Measurements from ENCODE around the gene MAL. TPM values are rescaled to one million over a fixed set of nuclear protein-coding genes. Genes with fewer than 3 reads are reported as not detected.
A peak's percentile ranks its signal among the peaks of the same experiment; 100 is the strongest.

MAL gene
- total RNA-seq, 1 experiment from 2014 or later: not detected

DNA sequence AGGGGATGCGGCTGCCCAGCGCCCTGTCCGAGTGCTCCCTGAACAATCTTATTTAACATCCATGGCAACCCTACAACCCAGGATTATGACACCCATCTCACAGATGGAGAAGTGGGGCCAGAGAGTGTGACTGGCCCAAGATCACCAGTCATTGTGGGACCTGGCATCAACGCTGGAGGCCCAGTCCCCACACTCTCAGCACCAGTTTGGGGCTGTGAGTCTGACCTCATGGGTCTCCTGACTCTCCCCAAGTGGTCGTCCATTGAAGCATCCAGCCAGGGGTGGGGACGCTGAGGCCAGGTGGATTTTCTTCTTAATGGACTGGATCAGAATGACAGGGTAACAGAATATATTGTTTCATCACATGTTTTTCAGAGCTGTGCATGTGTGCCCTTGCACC lies 24.5 kb downstream of the MAL start:
- Histone ChIP-seq H3K4me2 (ENCODE audit: low read depth, low read length, poor library complexity, severe bottlenecking) (no peak overlapping the region), H2AFZ (ENCODE audit: low read length) (no peak overlapping the region), H3K4me3 (ENCODE audit: low read length) (no peak overlapping the region), H3K27me3 (ENCODE audit: low read length) (no peaks in the 10 kb centered on the region), H3K9me3 (ENCODE audit: low read length) (no peaks in the 10 kb centered on the region), H3K9ac (ENCODE audit: low read length) (no peak overlapping the region), H3K27ac (ENCODE audit: low read length) (no peak overlapping the region), H4K20me1 (ENCODE audit: insufficient read depth, low read depth, low read length) (0 out of 2 replicates have a peak, but pooled peaks cover 4% of the 10 kb centered on the region), H3K79me2 (ENCODE audit: low read length) (no peaks in the 10 kb centered on the region), H3K4me1 (ENCODE audit: low read length) (no peaks in the 10 kb centered on the region), H3K36me3 (ENCODE audit: insufficient read depth, low read length) (no peaks in the 10 kb centered on the region), H3K9me2 (replicated peaks; ENCODE audit: insufficient read depth, low read length) (no peaks in the 10 kb centered on the region)
- DNase-seq: no peak

DNA sequence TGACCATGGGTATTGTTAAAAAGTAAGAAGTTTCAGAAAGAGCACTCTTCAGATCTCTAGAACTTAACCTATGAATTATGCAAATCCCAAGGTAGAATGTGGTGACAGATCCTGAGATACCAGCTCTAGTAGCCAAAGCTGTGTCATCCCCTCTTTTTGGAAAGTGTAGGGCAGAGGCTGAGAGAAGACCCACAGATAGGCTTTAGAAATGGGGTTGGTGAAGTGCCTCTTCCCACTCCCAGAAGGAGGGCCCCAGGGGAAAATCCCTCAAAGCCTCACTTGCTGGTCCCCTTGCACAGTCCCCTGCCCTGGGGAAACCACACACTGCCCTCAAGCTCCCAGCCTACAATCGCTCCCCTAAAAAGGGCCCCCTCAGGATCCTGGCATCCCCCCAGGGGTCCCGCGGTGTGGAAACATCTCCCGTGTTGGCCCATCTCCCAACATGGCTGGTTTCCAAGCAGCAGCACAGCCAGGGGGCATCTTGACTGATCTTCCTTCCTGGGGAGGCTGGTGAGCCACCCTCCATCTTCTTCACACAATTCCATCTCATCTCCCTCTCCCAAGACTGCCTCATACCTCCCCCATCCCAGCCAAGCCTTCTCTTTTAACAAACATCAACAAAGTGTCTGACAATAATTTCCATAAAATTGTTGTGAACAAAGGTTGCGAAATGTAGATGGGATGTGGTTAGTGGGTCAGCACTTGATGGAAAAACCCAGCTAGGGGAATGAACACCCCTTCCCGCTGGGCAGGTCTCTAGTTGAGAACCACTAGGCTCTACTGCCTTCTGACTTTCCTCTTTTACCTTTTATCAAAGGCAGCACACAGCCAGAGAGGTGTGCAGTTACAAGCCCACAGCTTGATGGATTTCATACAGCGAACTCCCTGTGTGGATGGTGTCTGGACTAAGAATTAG lies 25.1 kb downstream of the MAL start:
- Histone ChIP-seq H3K79me2 (ENCODE audit: low read length) (no peaks in the 10 kb centered on the region), H3K9me2 (replicated peaks; ENCODE audit: insufficient read depth, low read length) (no peaks in the 10 kb centered on the region), H3K27ac (ENCODE audit: low read length) (no peak overlapping the region), H3K4me3 (ENCODE audit: low read length) (no peak overlapping the region), H4K20me1 (ENCODE audit: insufficient read depth, low read depth, low read length) (0 out of 2 replicates have a peak, but pooled peaks cover 4% of the 10 kb centered on the region), H3K9me3 (ENCODE audit: low read length) (no peaks in the 10 kb centered on the region), H3K27me3 (ENCODE audit: low read length) (no peaks in the 10 kb centered on the region), H2AFZ (ENCODE audit: low read length) (no peak overlapping the region), H3K4me1 (ENCODE audit: low read length) (no peaks in the 10 kb centered on the region), H3K36me3 (ENCODE audit: insufficient read depth, low read length) (no peaks in the 10 kb centered on the region), H3K4me2 (ENCODE audit: low read depth, low read length, poor library complexity, severe bottlenecking) (no peak overlapping the region), H3K9ac (ENCODE audit: low read length) (no peak overlapping the region)
- DNase-seq: no peak

DNA sequence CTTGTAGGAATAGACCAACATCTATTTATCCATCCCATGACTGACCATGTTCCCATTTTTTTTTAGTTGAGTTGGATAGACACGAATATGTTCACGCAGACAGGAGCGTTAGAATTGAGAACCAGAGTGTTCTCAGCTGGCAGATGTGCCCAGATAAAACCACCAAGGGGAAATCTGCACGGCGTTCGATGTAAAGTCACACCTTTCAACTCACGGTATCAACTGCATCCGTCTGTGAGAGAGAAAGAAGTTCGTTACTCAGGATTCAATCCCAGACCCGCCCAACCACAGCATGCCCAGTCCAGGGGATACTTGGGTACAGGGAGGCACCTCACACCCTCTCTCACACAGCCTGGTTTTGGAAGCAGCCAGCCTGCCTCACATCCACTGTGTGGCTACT lies 26.1 kb downstream of the MAL start:
- no peak for DNase-seq
- no peaks in the 10 kb centered on the region for H3K4me1 ChIP-seq (ENCODE audit: low read length)
- H3K27ac ChIP-seq (ENCODE audit: low read length): no peak overlapping the region

DNA sequence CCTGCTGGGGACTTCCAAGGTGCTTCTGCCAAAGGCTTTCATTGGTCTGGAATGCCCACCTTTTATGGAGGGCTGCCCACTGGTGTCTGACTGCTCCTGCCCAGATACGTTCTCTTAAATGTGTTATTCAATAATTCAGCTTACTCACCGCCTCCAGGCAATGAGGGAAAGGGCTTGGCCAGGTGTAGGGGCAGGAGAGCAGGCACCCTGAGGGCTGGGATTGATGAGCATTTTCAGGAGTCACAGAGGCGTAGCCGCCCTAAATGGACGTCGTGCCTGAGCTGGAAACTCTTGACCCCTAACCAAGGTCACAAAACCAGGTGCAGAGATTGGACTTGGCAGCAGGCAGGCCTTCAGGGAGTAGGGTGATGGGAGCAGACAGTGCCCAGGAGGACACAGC lies 26.8 kb downstream of the MAL start:
- no peak overlapping the region for H3K9ac ChIP-seq (ENCODE audit: low read length)
- 0 out of 2 replicates have a peak, but pooled peaks cover 4% of the 10 kb centered on the region for H4K20me1 ChIP-seq (ENCODE audit: insufficient read depth, low read depth, low read length)
- H3K9me3 ChIP-seq (ENCODE audit: low read length): no peaks in the 10 kb centered on the region
- no peak for DNase-seq
- H3K27ac ChIP-seq (ENCODE audit: low read length): no peak overlapping the region
- H3K4me1 ChIP-seq (ENCODE audit: low read length): no peaks in the 10 kb centered on the region
- H3K4me2 ChIP-seq (ENCODE audit: low read depth, low read length, poor library complexity, severe bottlenecking): no peak overlapping the region
- H3K79me2 ChIP-seq (ENCODE audit: low read length): no peaks in the 10 kb centered on the region
- no peak overlapping the region for H3K4me3 ChIP-seq (ENCODE audit: low read length)
- H3K36me3 ChIP-seq (ENCODE audit: insufficient read depth, low read length): no peaks in the 10 kb centered on the region
- H3K27me3 ChIP-seq (ENCODE audit: low read length): no peaks in the 10 kb centered on the region
- H2AFZ ChIP-seq (ENCODE audit: low read length): no peak overlapping the region
- H3K9me2 ChIP-seq (replicated peaks; ENCODE audit: insufficient read depth, low read length): no peaks in the 10 kb centered on the region

More for the DNA sequence above, 26.1 kb downstream of the MAL start:
- no peak overlapping the region for H3K4me2 ChIP-seq (ENCODE audit: low read depth, low read length, poor library complexity, severe bottlenecking)
- no peaks in the 10 kb centered on the region for H3K9me2 ChIP-seq (replicated peaks; ENCODE audit: insufficient read depth, low read length)
- no peak overlapping the region for H2AFZ ChIP-seq (ENCODE audit: low read length)
- no peaks in the 10 kb centered on the region for H3K36me3 ChIP-seq (ENCODE audit: insufficient read depth, low read length)
- no peaks in the 10 kb centered on the region for H3K9me3 ChIP-seq (ENCODE audit: low read length)
- H3K27me3 ChIP-seq (ENCODE audit: low read length): no peaks in the 10 kb centered on the region
- H3K9ac ChIP-seq (ENCODE audit: low read length): no peak overlapping the region
- no peak overlapping the region for H3K4me3 ChIP-seq (ENCODE audit: low read length)
- H3K79me2 ChIP-seq (ENCODE audit: low read length): no peaks in the 10 kb centered on the region
- H4K20me1 ChIP-seq (ENCODE audit: insufficient read depth, low read depth, low read length): 0 out of 2 replicates have a peak, but pooled peaks cover 4% of the 10 kb centered on the region

DNA sequence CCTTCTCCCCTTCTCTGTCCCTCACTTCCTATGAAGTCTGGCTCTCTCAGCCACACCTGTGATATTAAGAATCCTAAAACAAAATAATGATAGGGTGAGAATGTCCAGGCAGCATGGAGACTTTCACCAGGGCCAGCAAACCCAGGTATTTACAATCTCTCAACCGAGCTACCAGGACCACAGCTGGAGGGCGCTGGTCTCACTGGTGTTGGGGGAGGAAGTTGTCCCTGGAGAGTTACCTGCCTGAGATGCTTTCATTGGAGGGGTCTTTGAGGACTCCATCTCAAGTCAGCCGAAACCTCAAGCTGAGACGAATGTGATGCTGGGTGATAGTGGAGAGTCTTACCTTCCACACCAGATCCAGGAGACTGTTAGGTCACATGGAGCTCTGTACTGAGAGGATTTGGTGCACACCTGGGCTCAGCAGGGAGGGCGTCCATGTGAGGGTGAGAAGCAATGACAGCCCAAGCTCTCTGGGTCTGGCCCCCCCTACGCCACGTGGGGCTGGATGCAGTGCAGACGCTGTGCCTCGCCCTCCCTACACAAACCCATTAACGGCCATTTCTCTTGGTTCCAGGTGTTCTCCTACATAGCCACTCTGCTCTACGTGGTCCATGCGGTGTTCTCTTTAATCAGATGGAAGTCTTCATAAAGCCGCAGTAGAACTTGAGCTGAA lies 27.4 kb downstream of the MAL start:
- no peaks in the 10 kb centered on the region for H3K4me1 ChIP-seq (ENCODE audit: low read length)
- no peaks in the 10 kb centered on the region for H3K79me2 ChIP-seq (ENCODE audit: low read length)

DNA sequence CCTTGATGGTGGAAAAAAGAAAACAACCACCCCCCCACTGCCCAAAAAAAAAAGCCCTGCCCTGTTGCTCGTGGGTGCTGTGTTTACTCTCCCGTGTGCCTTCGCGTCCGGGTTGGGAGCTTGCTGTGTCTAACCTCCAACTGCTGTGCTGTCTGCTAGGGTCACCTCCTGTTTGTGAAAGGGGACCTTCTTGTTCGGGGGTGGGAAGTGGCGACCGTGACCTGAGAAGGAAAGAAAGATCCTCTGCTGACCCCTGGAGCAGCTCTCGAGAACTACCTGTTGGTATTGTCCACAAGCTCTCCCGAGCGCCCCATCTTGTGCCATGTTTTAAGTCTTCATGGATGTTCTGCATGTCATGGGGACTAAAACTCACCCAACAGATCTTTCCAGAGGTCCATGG lies 28.0 kb downstream of the MAL start:
- no peaks in the 10 kb centered on the region for H3K9me3 ChIP-seq (ENCODE audit: low read length)
- H3K4me3 ChIP-seq (ENCODE audit: low read length): no peak overlapping the region
- H3K4me1 ChIP-seq (ENCODE audit: low read length): no peaks in the 10 kb centered on the region
- DNase-seq: peak; percentile 62
- no peaks in the 10 kb centered on the region for H3K36me3 ChIP-seq (ENCODE audit: insufficient read depth, low read length)
- H3K27ac ChIP-seq (ENCODE audit: low read length): no peak overlapping the region
- no peaks in the 10 kb centered on the region for H3K79me2 ChIP-seq (ENCODE audit: low read length)
- H3K4me2 ChIP-seq (ENCODE audit: low read depth, low read length, poor library complexity, severe bottlenecking): no peak overlapping the region
- H4K20me1 ChIP-seq (ENCODE audit: insufficient read depth, low read depth, low read length): 0 out of 2 replicates have a peak, but pooled peaks cover 4% of the 10 kb centered on the region
- H2AFZ ChIP-seq (ENCODE audit: low read length): no peak overlapping the region
- no peaks in the 10 kb centered on the region for H3K27me3 ChIP-seq (ENCODE audit: low read length)
- no peaks in the 10 kb centered on the region for H3K9me2 ChIP-seq (replicated peaks; ENCODE audit: insufficient read depth, low read length)
- no peak overlapping the region for H3K9ac ChIP-seq (ENCODE audit: low read length)

More for the DNA sequence above, 27.4 kb downstream of the MAL start:
- Histone ChIP-seq H3K4me3 (ENCODE audit: low read length) (no peak overlapping the region), H3K9me2 (replicated peaks; ENCODE audit: insufficient read depth, low read length) (no peaks in the 10 kb centered on the region), H3K9ac (ENCODE audit: low read length) (no peak overlapping the region), H3K27ac (ENCODE audit: low read length) (no peak overlapping the region), H2AFZ (ENCODE audit: low read length) (no peak overlapping the region), H3K27me3 (ENCODE audit: low read length) (no peaks in the 10 kb centered on the region), H4K20me1 (ENCODE audit: insufficient read depth, low read depth, low read length) (0 out of 2 replicates have a peak, but pooled peaks cover 4% of the 10 kb centered on the region), H3K4me2 (ENCODE audit: low read depth, low read length, poor library complexity, severe bottlenecking) (no peak overlapping the region), H3K36me3 (ENCODE audit: insufficient read depth, low read length) (no peaks in the 10 kb centered on the region), H3K9me3 (ENCODE audit: low read length) (no peaks in the 10 kb centered on the region)
- DNase-seq: no peak

DNA sequence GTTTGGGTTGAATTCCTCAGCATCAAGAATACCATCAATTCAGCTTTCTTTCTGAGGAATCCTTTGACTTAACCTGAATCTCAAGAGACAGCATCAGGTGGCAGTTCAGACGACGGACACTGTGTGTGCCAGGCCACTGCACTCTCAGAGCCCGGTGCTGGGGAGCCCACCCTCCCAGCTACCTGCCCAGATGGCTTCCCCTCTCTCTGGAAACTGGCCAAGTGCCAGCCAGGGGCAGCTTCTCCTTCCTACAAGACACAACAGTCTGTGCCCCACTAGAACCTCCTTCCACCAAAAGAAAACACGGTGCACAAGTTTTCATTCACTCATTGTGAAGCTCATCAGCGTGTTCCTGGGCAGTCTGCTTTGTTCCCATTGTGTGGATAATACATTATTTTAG lies 28.5 kb downstream of the MAL start:
- no peak overlapping the region for H2AFZ ChIP-seq (ENCODE audit: low read length)
- no peak overlapping the region for H3K9ac ChIP-seq (ENCODE audit: low read length)
- H3K4me2 ChIP-seq (ENCODE audit: low read depth, low read length, poor library complexity, severe bottlenecking): no peak overlapping the region
- 0 out of 2 replicates have a peak, but pooled peaks cover 4% of the 10 kb centered on the region for H4K20me1 ChIP-seq (ENCODE audit: insufficient read depth, low read depth, low read length)
- H3K79me2 ChIP-seq (ENCODE audit: low read length): no peaks in the 10 kb centered on the region
- H3K9me2 ChIP-seq (replicated peaks; ENCODE audit: insufficient read depth, low read length): no peaks in the 10 kb centered on the region
- no peaks in the 10 kb centered on the region for H3K36me3 ChIP-seq (ENCODE audit: insufficient read depth, low read length)
- H3K27me3 ChIP-seq (ENCODE audit: low read length): no peaks in the 10 kb centered on the region
- no peaks in the 10 kb centered on the region for H3K4me1 ChIP-seq (ENCODE audit: low read length)
- H3K4me3 ChIP-seq (ENCODE audit: low read length): no peak overlapping the region
- no peak overlapping the region for H3K27ac ChIP-seq (ENCODE audit: low read length)
- no peaks in the 10 kb centered on the region for H3K9me3 ChIP-seq (ENCODE audit: low read length)
- no peak for DNase-seq

DNA sequence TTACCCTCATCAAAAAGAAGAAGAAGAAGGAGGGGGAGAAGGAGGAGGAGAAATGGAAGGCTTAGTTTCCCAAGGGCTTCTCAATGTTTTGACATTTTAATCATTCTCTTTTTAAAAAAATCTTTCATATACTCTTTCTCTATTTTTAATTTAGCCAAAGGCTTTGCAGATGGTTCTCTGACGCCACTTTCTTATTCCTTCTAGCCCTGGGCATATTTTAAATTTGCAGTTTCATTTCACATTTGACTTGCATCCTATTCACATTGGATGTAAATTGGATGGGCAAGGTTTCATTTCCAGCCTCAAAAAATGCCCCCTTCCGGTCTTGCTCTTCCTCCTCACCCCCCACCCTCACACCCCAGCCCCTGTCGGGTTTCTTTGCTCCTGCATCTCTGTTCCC lies 29.8 kb downstream of the MAL start:
- Histone ChIP-seq H3K4me1 (ENCODE audit: low read length) (no peaks in the 10 kb centered on the region), H4K20me1 (ENCODE audit: insufficient read depth, low read depth, low read length) (no peaks in the 10 kb centered on the region), H3K27me3 (ENCODE audit: low read length) (no peaks in the 10 kb centered on the region), H3K9me3 (ENCODE audit: low read length) (no peaks in the 10 kb centered on the region), H2AFZ (ENCODE audit: low read length) (no peak overlapping the region), H3K27ac (ENCODE audit: low read length) (no peak overlapping the region), H3K9ac (ENCODE audit: low read length) (no peak overlapping the region), H3K79me2 (ENCODE audit: low read length) (no peaks in the 10 kb centered on the region), H3K9me2 (replicated peaks; ENCODE audit: insufficient read depth, low read length) (no peaks in the 10 kb centered on the region), H3K4me3 (ENCODE audit: low read length) (no peak overlapping the region), H3K4me2 (ENCODE audit: low read depth, low read length, poor library complexity, severe bottlenecking) (no peak overlapping the region), H3K36me3 (ENCODE audit: insufficient read depth, low read length) (no peaks in the 10 kb centered on the region)
- DNase-seq: no peak

Measured in Karpas-422 (cell line).